K562 (cell line): Measurements from ENCODE around the gene ADAMTSL3. TPM values are rescaled to one million over a fixed set of nuclear protein-coding genes. Genes with fewer than 3 reads are reported as not detected.

Source experiments
- ATAC-seq: fragments of 200-7000 bp; cut with Tn5 transposase; 3 replicates; pipeline ENCODE4 v1.9.1; 2020; ENCODE audit warnings: moderate library complexity
- BruUV-seq: library from RNA; stranded (reverse); fragments of 400-500 nt; replicated peaks from 2 replicates; lab custom pipeline; 2021; lab: Mats Ljungman, UMichigan
- CTCF ChIA-PET: fragments of 300-600 bp; formaldehyde crosslinking; extraction: SDS; loops from one replicate; lab custom pipeline; 2021; ENCODE audit warnings: low intra/inter-chr PET ratio; lab: Yijun Ruan, JAX
- POLR2A ChIA-PET: fragments of 300-600, 350-650 bp; sonication (Branson Sonifier 250); formaldehyde crosslinking; extraction: SDS; loops from one replicate; lab custom pipeline; 2021; ENCODE audit warnings: antibody characterized with exemption, inconsistent platforms; lab: Yijun Ruan, JAX
- DNase-seq, 4 experiments: peaks; one replicate each; pipeline versions ENCODE4 v3.0.0 to v3.0.0-alpha.2; 2011 to 2018; ENCODE audit warnings: low spot score in 3 of 4, mixed read lengths in 3 of 4; ENCODE audit errors: extremely low read depth in 1 of 4
- FAIRE-seq: peaks from 2 replicates; lab custom pipeline; 2011; peaks lifted over from hg19 to GRCh38; lab: Jason Lieb, UNC
- H2AFZ ChIP-seq: 2 replicates; pipeline ENCODE4 v1.6.0; 2011; ENCODE audit warnings: low read depth, low read length, control low read depth, inconsistent platforms
- H3K27ac ChIP-seq: fragments of 200-600 bp; 3 replicates; pipeline ENCODE4 v1.8.0; 2011; ENCODE audit warnings: low read depth, mild to moderate bottlenecking, control low read depth, inconsistent platforms, low read length, moderate library complexity, mixed read lengths; ENCODE audit errors: extremely low read depth
- H3K27me3 ChIP-seq, 2 experiments: fragments of 300-600 bp in 1 of 2; 2 replicates in 1 of 2; 3 replicates in 1 of 2; pipeline versions ENCODE4 v1.6.0 to v1.8.0; 2011; ENCODE audit warnings: inconsistent platforms in 2 of 2, low read length in 2 of 2, mild to moderate bottlenecking in 1 of 2, mixed read lengths in 1 of 2, moderate library complexity in 1 of 2; ENCODE audit not compliant: control insufficient read depth in 2 of 2, insufficient read depth in 2 of 2
- H3K36me3 ChIP-seq: fragments of 300-600 bp; 3 replicates; pipeline ENCODE4 v1.8.0; 2011; ENCODE audit warnings: mild to moderate bottlenecking, low read length, inconsistent platforms; ENCODE audit not compliant: control insufficient read depth, insufficient read depth
- H3K4me1 ChIP-seq, 2 experiments: fragments of 200-600 bp in 1 of 2; replicated peaks in 1 of 2; 2 replicates in 1 of 2; 3 replicates in 1 of 2; pipeline versions ENCODE4 v1.5.1 to v1.8.0; 2011; ENCODE audit warnings: inconsistent platforms in 2 of 2, low read length in 2 of 2, mild to moderate bottlenecking in 1 of 2, mixed read lengths in 1 of 2, moderate library complexity in 1 of 2; ENCODE audit not compliant: control insufficient read depth in 2 of 2, insufficient read depth in 2 of 2
- H3K4me2 ChIP-seq: 2 replicates; pipeline ENCODE4 v1.6.1; 2011; ENCODE audit warnings: low read length, control low read depth, inconsistent platforms, mixed read lengths; ENCODE audit not compliant: insufficient read depth
- H3K4me3 ChIP-seq: fragments of 200-600 bp; sonication (generic), shearing (Covaris generic); 2 replicates; pipeline ENCODE4 v1.5.1; 2016; ENCODE audit warnings: control low read depth, inconsistent platforms
- H3K79me2 ChIP-seq: fragments of 200-600 bp; 3 replicates; pipeline ENCODE4 v1.8.0; 2011; ENCODE audit warnings: low read length, inconsistent platforms; ENCODE audit not compliant: control insufficient read depth, insufficient read depth
- H3K9ac ChIP-seq, 2 experiments: 2 replicates each; pipeline versions ENCODE4 v1.6.0 to v1.6.1; 2011; ENCODE audit warnings: low read depth in 2 of 2, low read length in 2 of 2, control low read depth in 1 of 2, inconsistent platforms in 1 of 2, mild to moderate bottlenecking in 1 of 2, mixed read lengths in 1 of 2; ENCODE audit not compliant: insufficient read depth in 1 of 2
- H3K9me1 ChIP-seq: one replicate; pipeline ENCODE4 v1.6.0; 2011; ENCODE audit warnings: inconsistent platforms, mild to moderate bottlenecking, low read length, moderate library complexity; ENCODE audit not compliant: control insufficient read depth, insufficient read depth
- H3K9me3 ChIP-seq: replicated peaks from 2 replicates; pipeline ENCODE4 v1.5.1; 2011; ENCODE audit warnings: low read depth, low read length, inconsistent platforms; ENCODE audit not compliant: control insufficient read depth, insufficient read depth
- H4K20me1 ChIP-seq: replicated peaks from 2 replicates; pipeline ENCODE4 v1.6.1; 2011; ENCODE audit warnings: low read length, inconsistent platforms, mixed read lengths; ENCODE audit not compliant: control insufficient read depth, insufficient read depth
- CHD4 ChIP-seq: fragments of 200-600 bp; sonication (generic); IDR thresholded peaks from 3 replicates; pipeline ENCODE4 v1.6.1; 2012; ENCODE audit warnings: low read depth, mild to moderate bottlenecking, mixed read lengths, low read length, inconsistent platforms; ENCODE audit not compliant: insufficient read depth, insufficient replicate concordance, poor library complexity, severe bottlenecking
- FOXJ2 ChIP-seq: fragments of 200-800 bp; sonication (Bioruptor generic); IDR thresholded peaks from 2 replicates; pipeline ENCODE4 v1.6.1; 2016; ENCODE audit warnings: missing genetic modification characterization, missing compliant biosample characterization
- MBD1 ChIP-seq: fragments of 250-450 bp; sonication (Bioruptor Pico); IDR thresholded peaks from 2 replicates; pipeline ENCODE4 v1.8.0; 2022; ENCODE audit warnings: inconsistent platforms
- SAFB ChIP-seq: fragments of 200-400 bp; formaldehyde crosslinking; IDR thresholded peaks from 2 replicates; pipeline ENCODE4 v1.6.1; 2017; ENCODE audit warnings: low read depth, low read length, borderline replicate concordance
- TEAD2 ChIP-seq: fragments of 450-650 bp; IDR thresholded peaks from 2 replicates; pipeline ENCODE4 v1.6.1; 2016; ENCODE audit warnings: missing genetic modification characterization, control low read depth, missing compliant biosample characterization
- TFE3 ChIP-seq: fragments of 450-650 bp; formaldehyde crosslinking; IDR thresholded peaks from 2 replicates; pipeline ENCODE4 v1.4.0; 2020; ENCODE audit warnings: mild to moderate bottlenecking, mixed read lengths
- TGIF2 ChIP-seq: sonication (generic); formaldehyde crosslinking; IDR thresholded peaks from 2 replicates; pipeline ENCODE4 v1.8.1; 2022; ENCODE audit warnings: mild to moderate bottlenecking, missing genetic modification reagents, moderate library complexity
- XRCC5 ChIP-seq: fragments of 200-400 bp; formaldehyde crosslinking; IDR thresholded peaks from 2 replicates; pipeline ENCODE4 v1.6.1; 2017; ENCODE audit warnings: low read depth, mild to moderate bottlenecking, low read length
- ZNF609 ChIP-seq: sonication (generic); formaldehyde crosslinking; IDR thresholded peaks from 2 replicates; pipeline ENCODE4 v1.8.1; 2023; ENCODE audit warnings: missing genetic modification reagents, mild to moderate bottlenecking, borderline replicate concordance
- ZNF75A ChIP-seq: fragments of 450-650 bp; formaldehyde crosslinking; IDR thresholded peaks from 2 replicates; pipeline ENCODE4 v1.4.0; 2020; ENCODE audit warnings: mild to moderate bottlenecking
- WGBS: fragments of 100-300 bp; shearing (Covaris generic); methylation state at CpG from one replicate; pipeline ENCODE4 v1.1.6; 2016; ENCODE audit warnings: low coverage, mixed read lengths; ENCODE audit not compliant: insufficient coverage; ENCODE audit errors: missing lambda C conversion rate; 5-methylcytosine and 5-hydroxymethylcytosine counted together
- in situ Hi-C: fragments of 300-500 bp; cut with MboI; formaldehyde crosslinking; loops from 4 replicates; pipeline ENCODE4 v1.15.0; 2018; ENCODE audit warnings: inconsistent platforms, mixed read lengths
- intact Hi-C: fragments of 100-400 bp; cut with micrococcal nuclease; formaldehyde crosslinking; loops from 2 replicates; pipeline ENCODE4 v1.14.2; 2022
- polyA plus RNA-seq, 8 experiments: library from polyadenylated mRNA; depleted of rRNA in 4 of 8; stranded (reverse) in 5 of 8; unstranded in 3 of 8; fragments of >200 nt; fragmentation: Nextera tagmentation in 2 of 8; fragmentation: Illumina TruSeq in 1 of 8; extraction: Ambion mirVana in 2 of 8; extraction: Trizol in 1 of 8; gene quantifications; 2 replicates each; pipeline versions ENCODE4 v1.2.1 to v1.2.3, GENCODE V29; 2011 to 2014; ENCODE audit warnings: inconsistent platforms in 1 of 8, missing spikeins in 1 of 8
- total RNA-seq, 7 experiments: library from RNA; depleted of rRNA in 6 of 7; stranded (reverse); fragments of >200 nt in 6 of 7; fragmentation: Illumina TruSeq in 2 of 7; extraction: Trizol in 2 of 7; gene quantifications; 2 replicates each; pipeline versions ENCODE4 v1.2.1 to v1.2.3, GENCODE V29; 2011 to 2021; ENCODE audit warnings: low replicate concordance in 1 of 7

ADAMTSL3 gene
- total and polyA plus RNA-seq, 9 of the 15 experiments (the other 6 are each of a cell fraction or from before 2014, with no cell fraction given): 0.01 to 0.18 (median 0.07) TPM; not detected in 3

GRCh38 chr15:83830381-83830780 is 176.5 kb downstream of the ADAMTSL3 start:
- no peak overlapping the region for H3K4me3 ChIP-seq
- no peak overlapping the region for H2AFZ ChIP-seq
- ChIA-PET CTCF (no interaction called here), POLR2A (no interaction called here)
- TF ChIP-seq MBD1 (CRISPR knock-in tag) (no peak), SAFB (no peak), ZNF75A (CRISPR knock-in tag) (no peak), TGIF2 (no peak), TFE3 (no peak), CHD4 (no peak), FOXJ2 (tag) (no peak), TEAD2 (tag) (no peak), ZNF609 (no peak), XRCC5 (no peak)
- no peaks in the 10 kb centered on the region for H3K9me1 ChIP-seq
- no peak overlapping the region for H3K27ac ChIP-seq
- H4K20me1 ChIP-seq: no peaks in the 10 kb centered on the region
- 0% methylated on average over 4 of the region's 4 CpGs for WGBS
- no peaks in the 10 kb centered on the region for H3K79me2 ChIP-seq
- H3K9me3 ChIP-seq: no peaks in the 10 kb centered on the region
- H3K4me2 ChIP-seq: no peak overlapping the region
- BruUV-seq: no TSS peak
- DNase-seq (no peak), FAIRE-seq (no peak), ATAC-seq (no peak)
- in situ Hi-C loops: no loop called here
- H3K9ac ChIP-seq: no peak overlapping the region
- no peaks in the 10 kb centered on the region for H3K36me3 ChIP-seq
- H3K4me1 ChIP-seq: no peaks in the 10 kb centered on the region
- no peaks in the 10 kb centered on the region for H3K27me3 ChIP-seq
- intact Hi-C loops: no loop called here
